ENCODE measurements around the gene OBP2B. TPM values are rescaled to one million over a fixed set of nuclear protein-coding genes. Genes with fewer than 3 reads are reported as not detected.

Gene OBP2B
- total RNA-seq = not detected in 2 replicates

GRCh38 chr9:133208880-133209300 is at the start of gene OBP2B:
OBP2B (minus strand) TSS chr9:133209250; CDS start chr9:133209199, 51 bp downstream.

GRCh38 chr9:133163504-133164172 is 45.4 kb downstream of the OBP2B start, which contains the start of gene GBGT1:
GBGT1 (minus strand) TSS chr9:133163914; CDS start chr9:133162412, 1,502 bp downstream.

Other genes starting within 250 kb of the OBP2B start
- gene GFI1B, start 230.6 kb downstream of the OBP2B start, total RNA-seq = not detected in 2 replicates
- gene GTF3C5, start 178.3 kb downstream of the OBP2B start, total RNA-seq = 30.9 and 42.1 TPM in 2 replicates
- 0.10 and 0.50 TPM in 2 replicates for gene CEL, start 147.3 kb downstream of the OBP2B start, total RNA-seq
- 9.6 TPM in 2 replicates for gene RALGDS, start 88.0 kb downstream of the OBP2B start, total RNA-seq
- gene GBGT1, start 45.3 kb downstream of the OBP2B start, total RNA-seq = 4.1 and 6.6 TPM in 2 replicates
- 0.06 TPM in 1 of 2 replicates, not detected in the other for gene ABO, start 66.0 kb upstream of the OBP2B start, total RNA-seq
- gene SURF6, start 126.9 kb upstream of the OBP2B start, total RNA-seq = 14.2 and 22.4 TPM in 2 replicates
- 9.4 and 19.7 TPM in 2 replicates for gene MED22, start 138.9 kb upstream of the OBP2B start, total RNA-seq
- gene RPL7A, start 139.0 kb upstream of the OBP2B start, total RNA-seq = 3,323 and 3,336 TPM in 2 replicates
- gene SURF1, start 147.2 kb upstream of the OBP2B start, total RNA-seq = 33.7 and 38.0 TPM in 2 replicates
- 17.9 and 19.8 TPM in 2 replicates for gene SURF2, start 147.3 kb upstream of the OBP2B start, total RNA-seq
- gene SURF4, start 166.8 kb upstream of the OBP2B start, total RNA-seq = 252 and 275 TPM in 2 replicates
- gene STKLD1, start 167.1 kb upstream of the OBP2B start, total RNA-seq = 0.34 TPM in 1 of 2 replicates, not detected in the other
- 20.2 and 23.3 TPM in 2 replicates for gene REXO4, start 208.8 kb upstream of the OBP2B start, total RNA-seq
- 2.2 and 3.4 TPM in 2 replicates for gene ADAMTS13, start 213.1 kb upstream of the OBP2B start, total RNA-seq

Measured in cardiac ventricle fibroblast (primary cell).